Left forelimb (tissue), 1 donor: ENCODE measurements around the gene CFAP46.
"Not testable (repeated sequence)": the region's sequence is repeated elsewhere in the genome, so short reads cannot be mapped to it uniquely, and the experiment has no call there.

Experiments used
- DNase-seq: peaks from one replicate; pipeline ENCODE4 v3.0.0-alpha.2; 2018; ENCODE audit warnings: low spot score

Gene CFAP46

GRCh38 chr10:132926777-132927650 is 15.4 kb downstream of the CFAP46 start:
- no peak for DNase-seq

GRCh38 chr10:132926070-132926469 is 16.3 kb downstream of the CFAP46 start:
- DNase-seq: no peak

GRCh38 chr10:132925614-132926013 is 16.8 kb downstream of the CFAP46 start:
- DNase-seq: no peak

GRCh38 chr10:132925071-132925561 is 17.3 kb downstream of the CFAP46 start:
- DNase-seq: no peak

GRCh38 chr10:132924046-132924952 is 18.1 kb downstream of the CFAP46 start:
- DNase-seq: no peak

GRCh38 chr10:132923384-132923783 is 19.0 kb downstream of the CFAP46 start:
- not testable (repeated sequence) for DNase-seq

GRCh38 chr10:132922872-132923271 is 19.5 kb downstream of the CFAP46 start:
- DNase-seq: no peak

GRCh38 chr10:132921818-132922807 is 20.3 kb downstream of the CFAP46 start:
- no peak for DNase-seq

GRCh38 chr10:132921086-132921485 is 21.3 kb downstream of the CFAP46 start:
- no peak for DNase-seq

- DNase-seq: no peak
Measured at GRCh38 chr10:132920101-132920925, 22.1 kb downstream of the CFAP46 start.

- no peak for DNase-seq
Measured at GRCh38 chr10:132919374-132920100, 22.8 kb downstream of the CFAP46 start.

GRCh38 chr10:132918617-132919373 is 23.6 kb downstream of the CFAP46 start:
- DNase-seq: no peak

- no peak for DNase-seq
Measured at GRCh38 chr10:132918264-132918616, 24.1 kb downstream of the CFAP46 start.

GRCh38 chr10:132916956-132917666 is 25.3 kb downstream of the CFAP46 start:
- DNase-seq: no peak

- DNase-seq: no peak
Measured at GRCh38 chr10:132916421-132916841, 25.9 kb downstream of the CFAP46 start.

GRCh38 chr10:132915411-132915810 is 27.0 kb downstream of the CFAP46 start:
- DNase-seq: no peak

- DNase-seq: no peak
Measured at GRCh38 chr10:132914732-132915131, 27.6 kb downstream of the CFAP46 start.

GRCh38 chr10:132913559-132914115 is 28.7 kb downstream of the CFAP46 start:
- DNase-seq: no peak
